ENCODE data around the gene ZNF598.

- TF ChIP-seq AGO1 (IDR thresholded peaks at IDR 0.05; ENCODE audit: low read depth, low read length, poor library complexity, severe bottlenecking) (no peak), CEBPB (IDR thresholded peaks at IDR 0.05; ENCODE audit: borderline replicate concordance, low read depth, low read length) (no peak), UBTF (CRISPR knock-in tag; IDR thresholded peaks at IDR 0.05) (no peak), MYC (CRISPR knock-in tag; IDR thresholded peaks at IDR 0.05; ENCODE audit: borderline replicate concordance) (peak; percentile 34; the same call in 1 of the 2 replicates), GMEB1 (CRISPR knock-in tag; IDR thresholded peaks at IDR 0.05; ENCODE audit: borderline replicate concordance) (no peak), SP1 (IDR thresholded peaks at IDR 0.05) (no peak), SP1 (CRISPR knock-in tag; IDR thresholded peaks at IDR 0.05) (no peak)
Observed at GRCh38 chr16:1960665-1961630, 48.7 kb downstream of the ZNF598 start.

Data from HepG2 (cell line).